RWPE2 (cell line): Measurements from ENCODE around the gene ATXN2L.

Source experiments
- ATAC-seq: fragments of 200-7000 bp; cut with Tn5 transposase; 3 replicates; pipeline ENCODE4 v1.9.1; 2021; ENCODE audit warnings: low read depth
- DNase-seq: peaks from one replicate; pipeline ENCODE4 v3.0.0-alpha.2; 2020; ENCODE audit warnings: low spot score
- H3K27ac ChIP-seq: fragments of 450-650 bp; 2 replicates; pipeline ENCODE4 v1.5.1; 2017; ENCODE audit warnings: mild to moderate bottlenecking; ENCODE audit not compliant: poor library complexity, severe bottlenecking
- H3K27me3 ChIP-seq: fragments of 250-450 bp; sonication (Bioruptor Pico); 2 replicates; pipeline ENCODE4 v1.5.1; 2021; ENCODE audit warnings: mild to moderate bottlenecking, moderate library complexity; ENCODE audit not compliant: insufficient read depth, poor library complexity, severe bottlenecking
- H3K36me3 ChIP-seq: fragments of 250-450 bp; sonication (Bioruptor Pico); 2 replicates; pipeline ENCODE4 v1.5.1; 2020; ENCODE audit warnings: low read depth, mild to moderate bottlenecking, moderate library complexity
- H3K4me1 ChIP-seq: fragments of 250-450 bp; sonication (Bioruptor Pico); 2 replicates; pipeline ENCODE4 v1.5.1; 2021; ENCODE audit warnings: mild to moderate bottlenecking, moderate library complexity; ENCODE audit not compliant: insufficient read depth, poor library complexity, severe bottlenecking
- H3K4me3 ChIP-seq: fragments of 250-450 bp; sonication (Bioruptor Pico); 2 replicates; pipeline ENCODE4 v1.5.1; 2021; ENCODE audit warnings: mild to moderate bottlenecking, moderate library complexity; ENCODE audit not compliant: severe bottlenecking
- H3K9me3 ChIP-seq: fragments of 250-450 bp; sonication (Bioruptor Pico); 2 replicates; pipeline ENCODE4 v1.5.1; 2021; ENCODE audit warnings: mild to moderate bottlenecking, moderate library complexity; ENCODE audit not compliant: severe bottlenecking
- CTCF ChIP-seq: fragments of 450-650 bp; IDR thresholded peaks from one replicate; pipeline ENCODE4 v1.5.1; 2017; ENCODE audit warnings: mild to moderate bottlenecking, moderate library complexity; ENCODE audit not compliant: poor library complexity, severe bottlenecking

ATXN2L gene

GRCh38 chr16:28876019-28876659, 53.3 kb downstream of the ATXN2L start:
- no peak for TF ChIP-seq CTCF
- Histone ChIP-seq H3K4me1 (peaks cover 4% of the 10 kb centered on the region), H3K27ac (no peak overlapping the region), H3K27me3 (no peaks in the 10 kb centered on the region), H3K9me3 (no peaks in the 10 kb centered on the region), H3K36me3 (peaks cover 18% of the 10 kb centered on the region), H3K4me3 (no peak overlapping the region)
- DNase-seq (no peak), ATAC-seq (no peak)

GRCh38 chr16:28876973-28877654, 54.3 kb downstream of the ATXN2L start:
- peaks cover 14% of the 10 kb centered on the region for H3K36me3 ChIP-seq
- TF ChIP-seq CTCF: no peak
- H3K27me3 ChIP-seq: no peaks in the 10 kb centered on the region
- no peak overlapping the region for H3K27ac ChIP-seq
- peaks cover 4% of the 10 kb centered on the region for H3K4me1 ChIP-seq
- DNase-seq (no peak), ATAC-seq (no peak)
- no peak overlapping the region for H3K4me3 ChIP-seq
- H3K9me3 ChIP-seq: no peaks in the 10 kb centered on the region

- ATAC-seq: no peak
- Histone ChIP-seq H3K4me1 (peaks cover 4% of the 10 kb centered on the region), H3K4me3 (no peak overlapping the region), H3K9me3 (no peaks in the 10 kb centered on the region), H3K27me3 (no peaks in the 10 kb centered on the region), H3K36me3 (peaks cover 14% of the 10 kb centered on the region), H3K27ac (no peak overlapping the region)
- TF ChIP-seq CTCF: no peak
- DNase-seq: no peak
These were observed 54.8 kb downstream of the ATXN2L start for GRCh38 chr16:28877655-28878000.

GRCh38 chr16:28878083-28878926, 55.5 kb downstream of the ATXN2L start, which contains the start of gene ATP2A1:
ATP2A1 (plus strand) TSS chr16:28878488; CDS start chr16:28878672, 184 bp downstream.
- no peak for TF ChIP-seq CTCF
- Histone ChIP-seq H3K9me3 (no peaks in the 10 kb centered on the region), H3K27ac (no peak within 1 kb of the TSS), H3K4me3 (peak within 1 kb of the TSS; percentile 63), H3K4me1 (peaks cover 4% of the 10 kb centered on the region), H3K36me3 (peaks cover 8% of the 10 kb centered on the region), H3K27me3 (no peaks in the 10 kb centered on the region)
- DNase-seq: no peak
- ATAC-seq: no peak
